GM19468 (cell line): ENCODE measurements around the gene GDF10.

ENCODE experiments used
- ATAC-seq: cut with Tn5 transposase; IDR thresholded peaks from one replicate; pipeline ENCODE4 v1.9.1; 2021; ENCODE audit warnings: mild to moderate bottlenecking, moderate library complexity, moderate number of reproducible peaks; ENCODE audit not compliant: unreplicated experiment; ENCODE audit errors: extremely low read depth

The GDF10 gene

DNA sequence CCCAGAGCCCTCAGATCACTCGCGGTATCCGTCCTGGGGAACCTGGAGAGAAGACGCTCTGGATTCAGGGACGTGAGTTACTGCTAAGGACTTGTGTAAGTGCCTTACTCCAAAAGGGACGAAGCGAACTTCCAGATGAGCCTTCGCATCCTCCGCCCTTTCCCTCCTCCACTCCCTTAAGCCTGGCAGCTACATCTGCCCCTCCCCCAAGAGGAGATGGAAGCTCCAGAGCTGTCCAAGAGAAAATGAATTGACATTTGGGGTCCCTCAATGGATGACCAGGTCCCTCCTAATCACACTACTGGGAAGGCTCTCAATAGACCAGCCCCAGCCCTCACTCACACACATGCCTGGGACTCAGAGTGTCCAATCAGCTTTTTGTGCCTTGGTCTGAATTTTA is 31.3 kb upstream of the GDF10 start:
- ATAC-seq = no peak

DNA sequence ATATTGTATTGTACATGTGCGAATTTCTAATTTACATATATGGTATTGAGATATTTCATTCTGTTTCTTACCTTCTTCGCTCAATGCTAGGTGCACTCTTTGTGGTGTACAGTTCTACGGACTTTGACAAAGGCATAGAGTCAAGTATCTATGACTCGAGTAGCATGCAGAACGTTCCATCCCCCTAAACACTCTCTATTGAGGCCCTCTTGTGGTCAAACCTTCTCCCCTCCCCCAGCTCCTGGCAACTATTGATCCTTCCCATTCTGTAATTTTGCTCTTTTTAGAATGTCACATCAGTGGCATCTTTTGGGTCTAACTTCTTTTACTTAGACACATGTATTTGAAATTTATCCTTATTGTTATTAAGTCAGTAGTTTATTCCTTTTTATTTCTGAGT is 30.7 kb upstream of the GDF10 start:
- no peak for ATAC-seq

DNA sequence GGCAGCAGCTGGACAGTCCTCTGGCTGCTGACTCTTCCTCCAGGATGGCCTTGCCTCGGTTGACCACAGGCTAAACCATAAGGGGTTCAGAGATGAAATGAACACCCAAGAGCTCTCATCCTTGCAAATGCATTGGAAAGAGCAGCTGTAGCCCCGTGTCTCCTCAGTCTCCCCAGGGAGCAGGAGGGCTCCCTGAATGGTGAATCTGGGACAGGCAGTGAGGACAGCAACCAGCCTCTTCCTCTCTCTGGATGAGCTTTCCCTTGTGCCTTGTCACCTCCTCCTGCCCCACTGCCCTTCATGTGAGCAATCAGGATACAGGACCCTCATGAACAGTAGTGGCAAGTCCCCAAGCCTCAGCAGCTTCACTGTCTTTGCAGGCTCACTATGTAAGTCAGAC is 23.9 kb upstream of the GDF10 start:
- ATAC-seq = no peak

DNA sequence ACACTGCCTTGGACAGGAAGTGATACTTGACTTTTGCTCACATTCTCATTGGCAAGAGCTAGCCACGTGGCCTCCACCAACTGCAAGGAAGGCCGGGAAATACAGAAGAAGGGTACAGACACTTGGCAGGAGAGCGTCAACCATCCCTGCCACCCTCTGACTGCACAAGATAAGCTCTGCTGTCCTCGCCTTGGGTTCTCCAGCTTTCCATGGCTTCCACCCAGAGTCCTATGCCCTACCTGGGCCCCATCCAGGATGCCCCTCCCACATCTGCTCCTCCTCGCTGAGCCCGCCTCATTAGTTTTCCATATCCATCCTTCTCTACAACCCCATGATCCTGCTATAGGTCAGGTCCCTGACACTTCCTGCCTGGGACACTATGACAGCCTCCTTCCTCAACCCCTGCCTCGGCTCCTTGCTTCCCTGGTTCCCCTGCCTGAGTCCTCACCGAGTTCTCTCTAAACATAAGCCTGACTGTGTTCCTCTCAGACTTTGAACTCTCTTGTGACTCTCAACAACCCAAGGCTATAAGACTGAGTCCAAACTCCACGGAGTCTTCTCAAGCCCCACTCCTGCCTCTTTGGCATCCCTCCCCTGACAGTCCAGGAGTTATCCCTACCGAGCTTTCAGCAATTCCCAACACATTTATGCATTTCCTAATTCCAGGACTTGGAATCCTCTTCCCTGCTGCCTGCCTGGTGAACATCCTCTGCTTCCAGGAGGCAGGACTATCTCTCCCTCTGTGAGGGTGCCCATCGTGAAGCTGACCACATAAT is 23.2 kb upstream of the GDF10 start:
- ATAC-seq = no peak

DNA sequence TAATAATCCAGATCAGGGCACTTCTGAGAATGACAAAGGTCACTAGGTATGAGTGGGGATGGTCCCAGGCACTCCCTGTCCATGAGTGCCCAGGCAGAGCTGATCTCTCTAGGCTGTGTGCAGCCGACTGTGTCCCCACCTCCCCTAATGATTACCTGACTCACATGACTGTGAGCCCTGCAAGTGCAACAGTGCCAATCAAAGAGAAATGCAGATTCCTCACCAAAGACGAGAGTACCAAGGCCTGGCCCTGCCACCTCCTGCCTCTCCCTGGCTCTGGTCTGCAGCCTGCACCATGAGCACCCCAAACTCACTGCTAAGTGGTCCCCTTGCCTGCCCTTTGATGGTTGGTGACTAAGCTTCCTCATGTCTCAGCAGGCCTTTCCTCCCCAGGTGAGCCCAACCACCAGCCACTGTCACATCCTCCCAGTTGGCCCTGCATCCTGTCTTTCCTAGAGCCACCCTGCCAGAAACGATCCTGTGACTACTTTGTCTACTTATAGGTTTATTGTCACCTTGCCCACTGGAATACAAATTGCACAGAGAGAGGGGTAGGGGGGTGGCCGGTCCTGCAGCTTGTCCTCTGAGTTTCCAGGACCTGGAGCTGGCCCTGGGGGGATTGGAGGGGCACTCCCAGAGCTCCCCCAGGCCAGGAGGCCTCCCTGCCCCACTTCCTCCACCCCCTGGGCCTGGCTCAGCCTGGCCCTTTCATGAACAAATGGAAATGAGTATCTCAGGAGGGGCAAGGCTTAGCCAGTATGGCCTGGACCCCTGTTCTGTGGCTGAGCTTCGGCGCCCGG is 22.4 kb upstream of the GDF10 start:
- no peak for ATAC-seq

DNA sequence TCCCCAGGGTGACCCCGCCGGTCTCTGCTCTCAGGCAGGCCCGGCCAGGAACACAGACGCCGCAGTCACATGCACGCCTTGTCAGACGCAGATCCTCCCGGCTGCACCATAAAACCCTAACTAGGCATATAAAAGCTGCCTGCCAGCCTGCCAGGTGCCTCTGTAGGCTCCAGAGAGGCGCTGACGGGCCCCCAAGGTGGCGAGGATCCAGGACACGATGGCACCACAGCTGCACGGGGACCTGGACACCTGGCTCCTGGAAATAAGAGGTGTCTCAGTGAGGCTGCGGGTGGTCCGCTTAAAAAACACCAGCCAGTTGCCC is 21.9 kb upstream of the GDF10 start:
- no peak for ATAC-seq

DNA sequence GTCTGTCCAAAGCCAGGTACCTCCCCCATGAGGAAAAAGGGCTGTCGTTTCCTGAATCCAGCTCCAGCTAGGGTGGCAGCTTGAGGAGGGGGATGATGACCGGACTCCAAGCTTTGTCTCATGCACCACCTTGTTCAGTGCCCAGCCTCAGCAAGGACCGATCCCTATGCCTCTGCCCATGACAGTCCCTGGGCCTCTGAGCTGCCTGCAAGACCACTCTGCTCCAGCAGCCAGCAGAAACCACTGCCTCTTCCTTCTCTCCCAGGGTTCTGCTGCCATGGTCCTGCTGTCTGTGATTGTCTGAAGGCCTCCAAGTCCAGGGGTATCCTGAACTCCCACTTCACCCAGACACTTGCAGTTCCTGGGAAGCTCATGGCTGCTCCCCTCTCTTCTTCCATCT is 21.3 kb upstream of the GDF10 start:
- ATAC-seq = no peak

DNA sequence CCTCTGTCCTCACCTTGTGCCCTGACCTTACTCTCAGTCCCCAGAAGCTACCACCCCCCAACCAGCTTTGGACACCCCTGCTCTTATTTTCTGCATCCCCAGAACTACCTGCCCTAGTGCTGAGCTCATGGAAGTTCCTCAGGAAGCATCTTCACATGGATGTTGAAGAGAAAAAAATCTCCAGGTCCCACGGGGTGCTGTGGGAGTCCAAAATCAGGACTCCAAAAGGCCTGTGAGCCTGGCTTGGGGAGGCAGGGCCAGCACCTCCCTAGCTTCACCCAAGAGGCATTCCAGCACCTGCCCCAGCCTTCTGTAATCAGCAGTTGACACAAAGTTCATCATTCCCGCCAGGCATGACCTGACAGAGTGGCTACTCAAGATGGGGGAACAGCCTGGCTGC is 20.7 kb upstream of the GDF10 start:
- no peak for ATAC-seq

DNA sequence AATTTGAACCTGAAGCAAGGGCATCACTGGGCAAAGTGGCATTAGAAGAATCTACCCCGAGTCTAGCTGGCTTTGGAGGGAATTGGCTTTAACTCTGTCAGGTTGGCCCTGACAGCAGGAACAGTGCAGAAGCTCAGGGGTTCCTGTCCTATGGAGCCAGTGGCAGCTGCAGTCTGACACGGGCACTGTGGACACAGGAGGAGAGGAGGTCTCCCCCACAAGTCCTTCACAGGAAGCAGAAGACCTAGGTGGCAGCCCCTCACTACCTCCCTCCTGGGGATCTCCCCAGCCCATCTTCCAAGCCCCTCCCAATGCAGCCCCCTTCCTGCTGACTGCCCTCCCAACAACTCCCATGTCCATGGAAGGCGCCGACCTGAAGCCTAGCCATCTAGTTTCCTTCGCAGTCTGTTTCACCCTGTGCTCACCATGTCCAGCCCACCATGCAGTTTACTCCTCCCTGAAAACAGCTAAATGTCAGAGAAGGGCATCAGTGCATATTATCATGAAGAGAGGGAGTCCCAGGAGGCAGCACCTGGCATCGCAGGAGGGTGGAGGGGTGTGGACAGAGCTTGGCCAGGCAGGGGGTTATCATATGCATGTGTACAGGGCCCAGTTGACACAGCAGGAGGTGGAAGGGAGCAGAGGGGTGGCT is 17.9 kb upstream of the GDF10 start:
- ATAC-seq = no peak

DNA sequence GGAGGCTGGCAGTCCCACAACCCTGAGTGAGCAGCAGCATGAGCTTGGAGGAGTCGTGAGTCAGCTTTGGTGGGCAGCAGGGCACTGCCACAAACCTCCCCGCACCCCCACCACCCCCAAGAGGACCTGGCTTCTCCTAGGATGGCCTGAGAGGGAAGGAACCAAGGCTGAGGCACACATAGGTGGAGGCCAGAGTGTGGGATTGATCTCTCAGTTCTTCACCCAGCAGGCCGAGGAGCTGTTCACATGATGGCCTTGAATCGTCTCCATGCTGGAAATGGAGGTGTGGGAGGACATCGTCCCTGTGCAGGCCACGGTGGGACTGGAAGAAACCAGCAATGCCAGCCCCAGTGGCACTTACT is 17.4 kb upstream of the GDF10 start:
- no peak for ATAC-seq

DNA sequence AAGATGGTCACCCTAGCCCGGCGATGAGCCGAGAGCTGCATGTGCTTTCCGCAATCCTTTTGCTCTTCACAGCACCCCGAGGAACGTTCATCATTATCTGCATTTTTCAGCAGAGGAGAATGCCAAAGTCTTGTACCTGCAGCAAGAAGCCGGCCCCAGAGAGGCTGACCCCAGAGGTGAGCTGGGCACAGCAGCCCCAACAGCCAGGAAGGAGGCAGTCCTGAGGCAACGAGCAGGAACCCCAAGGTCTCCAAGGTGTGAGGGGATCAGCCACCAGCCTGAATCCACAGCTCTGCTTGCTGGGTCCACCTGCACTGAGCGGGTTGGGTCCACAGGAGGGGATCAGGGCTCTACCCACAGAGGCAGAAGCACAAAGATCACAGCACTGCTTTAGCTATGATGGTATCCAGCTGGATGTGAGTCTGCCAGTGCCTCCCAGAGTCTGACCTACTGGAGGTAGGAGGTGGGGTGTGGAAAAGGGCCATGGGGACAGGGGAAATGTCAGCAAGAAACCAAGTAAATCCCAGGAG is 16.8 kb upstream of the GDF10 start:
- ATAC-seq = no peak

DNA sequence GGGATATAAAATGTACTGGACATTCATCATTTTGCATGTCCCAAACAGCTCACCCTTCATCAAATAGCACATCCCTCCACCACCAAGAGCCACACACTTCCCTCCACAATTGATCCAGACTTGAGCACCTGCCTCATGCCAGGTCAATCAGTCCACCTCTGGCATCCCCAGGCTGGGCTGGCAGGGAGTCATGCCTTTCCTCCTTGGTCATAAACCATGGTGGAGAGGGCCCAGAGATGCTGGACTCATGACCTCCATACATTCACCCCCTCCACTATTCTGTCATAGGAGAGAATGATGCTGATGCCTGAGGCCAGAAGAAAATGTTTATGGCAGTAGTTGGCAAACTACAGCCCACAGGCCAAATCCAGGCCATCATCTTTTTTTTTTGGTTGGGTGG is 16.1 kb upstream of the GDF10 start:
- no peak for ATAC-seq

DNA sequence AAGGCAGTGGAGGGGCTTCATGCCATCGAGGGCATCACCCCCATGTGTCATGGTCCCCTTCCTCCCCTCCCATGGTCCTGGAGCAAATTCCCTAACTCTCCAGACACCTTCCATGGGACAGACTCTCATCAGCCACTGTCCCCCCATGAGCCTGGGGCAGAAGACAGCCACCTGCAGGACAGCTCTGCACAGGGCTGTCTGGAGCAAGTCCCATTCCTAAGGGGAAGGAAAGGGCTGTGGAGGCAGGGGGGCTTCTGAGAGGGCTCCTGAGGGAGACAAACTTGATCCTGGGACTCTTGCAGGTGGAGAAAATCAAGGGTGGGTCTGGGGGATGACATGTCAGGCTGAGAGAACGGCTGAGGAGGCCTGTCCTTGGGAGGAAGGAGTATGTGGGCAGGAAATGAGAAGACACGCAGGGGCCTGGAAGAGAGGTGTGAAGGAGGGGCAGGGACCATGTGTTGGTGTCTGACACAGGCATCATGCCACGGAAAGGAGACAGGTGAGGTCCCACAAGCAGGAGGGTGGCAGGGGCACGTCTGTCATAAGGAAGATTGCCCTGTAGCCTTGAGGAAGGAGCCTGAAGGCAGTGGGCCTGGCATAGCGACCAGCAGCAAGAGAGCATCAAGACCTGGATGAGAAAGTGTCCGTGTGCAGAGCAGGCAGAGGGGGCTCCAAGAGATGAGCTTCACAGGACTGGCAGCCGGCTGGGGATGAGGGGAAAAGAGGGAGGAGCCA is 14.4 kb upstream of the GDF10 start:
- no peak for ATAC-seq

DNA sequence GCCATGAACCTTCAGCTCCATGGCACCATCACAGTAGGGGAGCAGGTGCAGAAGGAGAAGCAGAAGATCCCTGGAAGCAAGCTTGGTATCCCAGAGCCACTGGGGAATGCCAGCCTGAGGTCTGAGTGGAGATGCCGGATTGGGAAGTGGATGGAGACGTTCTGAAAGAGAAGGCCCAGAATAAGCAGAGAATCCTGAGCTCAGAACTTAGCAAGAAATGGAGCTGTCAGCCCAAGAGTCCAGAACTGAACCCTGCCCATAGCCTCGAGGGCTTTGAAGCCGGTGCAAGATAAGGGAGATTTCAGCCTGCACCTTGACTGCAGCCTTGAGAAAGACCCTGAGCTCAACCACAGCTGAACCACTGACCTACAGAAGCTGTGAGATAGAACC is 13.9 kb upstream of the GDF10 start:
- ATAC-seq = no peak

DNA sequence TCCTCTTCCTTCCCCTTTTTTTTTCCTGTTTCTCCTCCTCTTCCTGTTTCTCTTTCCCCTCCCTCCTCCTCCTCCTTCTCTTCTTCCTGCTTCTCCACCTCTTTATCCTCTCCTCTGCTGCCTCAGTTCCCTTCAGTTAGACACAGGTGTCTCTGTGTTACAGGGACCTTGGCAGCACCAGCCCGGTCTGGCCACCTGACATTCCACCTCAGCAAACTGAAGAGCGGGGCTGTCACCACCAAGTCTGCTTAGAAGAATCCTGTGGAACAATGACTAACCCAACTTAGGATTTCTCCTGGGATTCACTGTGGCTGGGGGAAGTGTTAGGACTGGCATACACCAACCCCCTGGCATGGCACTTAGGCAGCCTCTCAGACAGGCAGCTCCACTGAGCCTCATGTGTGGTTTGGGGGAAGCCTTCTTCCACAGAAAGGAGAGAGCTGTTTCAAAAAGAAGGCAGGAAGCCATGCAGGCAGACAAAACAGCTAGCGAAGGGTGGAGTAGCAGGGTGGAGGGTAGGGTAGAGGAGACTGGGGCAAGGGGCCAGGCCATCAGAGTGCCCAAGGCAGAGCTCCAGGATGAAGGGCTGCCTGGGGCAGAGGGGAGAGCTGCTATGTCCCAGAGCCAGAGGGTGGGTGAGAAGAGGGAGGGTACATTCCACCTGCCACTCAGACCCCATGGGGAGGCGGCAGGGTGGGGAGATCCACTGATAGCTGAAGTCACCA is 13.2 kb upstream of the GDF10 start:
- ATAC-seq = no peak

DNA sequence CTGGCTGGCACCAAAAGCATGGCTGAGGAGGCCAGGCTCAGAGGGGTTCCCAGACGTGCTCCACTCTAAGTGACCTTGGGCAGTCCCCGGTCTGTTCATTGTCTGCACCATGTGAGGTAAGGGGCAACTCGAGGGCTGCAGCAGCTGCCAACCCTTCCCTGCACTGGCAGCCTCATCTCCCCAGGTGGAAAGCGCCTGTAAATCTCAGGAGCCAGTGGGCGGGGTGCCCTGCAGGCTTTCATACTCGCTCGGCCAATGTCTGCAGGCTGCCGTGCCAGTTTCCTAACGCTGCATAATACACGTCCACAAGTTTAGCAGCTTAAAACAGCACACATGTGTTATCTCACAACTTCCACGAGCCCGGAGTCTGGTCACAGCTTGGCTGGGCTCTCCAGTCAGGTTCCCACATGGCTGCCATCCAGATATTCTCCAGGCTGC is 12.6 kb upstream of the GDF10 start:
- no peak for ATAC-seq

DNA sequence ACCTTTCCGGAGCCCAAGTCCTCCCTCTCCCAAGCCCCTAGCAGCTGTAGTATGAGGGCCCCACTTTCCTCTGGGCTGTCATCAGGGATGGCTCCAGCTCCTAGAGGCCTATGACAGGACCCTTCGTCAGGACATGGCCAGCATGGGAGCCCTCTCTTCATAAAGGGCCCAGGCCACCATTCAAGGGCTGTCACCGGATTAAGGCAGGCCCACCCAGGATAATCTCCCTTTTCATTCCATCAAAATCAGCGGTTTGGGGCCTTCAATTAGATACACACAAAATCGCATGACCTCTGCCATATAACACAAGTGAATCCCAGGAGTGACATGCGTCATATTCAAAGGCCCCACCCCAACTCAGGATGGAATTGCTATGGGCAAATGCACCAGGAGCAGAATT is 12.2 kb upstream of the GDF10 start:
- no peak for ATAC-seq

DNA sequence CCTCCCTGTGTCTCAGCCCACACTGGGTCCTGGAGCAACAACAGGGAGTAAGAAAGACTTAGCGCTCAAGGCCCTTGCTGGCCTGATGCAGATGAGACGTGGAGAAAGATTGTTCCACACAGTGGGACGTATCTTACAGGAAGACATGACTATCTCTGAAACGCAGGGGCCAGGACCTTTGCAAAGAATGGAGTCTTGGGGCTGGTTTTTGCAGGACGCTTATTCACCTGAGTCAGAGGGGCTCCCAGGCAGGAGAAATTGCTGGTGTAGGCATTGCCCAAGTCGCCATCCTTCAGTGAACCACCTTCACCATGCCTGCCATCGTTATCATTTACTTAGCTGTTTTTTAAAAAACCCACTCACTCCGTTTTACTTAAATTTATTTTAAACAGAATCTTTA is 11.8 kb upstream of the GDF10 start:
- ATAC-seq = no peak

DNA sequence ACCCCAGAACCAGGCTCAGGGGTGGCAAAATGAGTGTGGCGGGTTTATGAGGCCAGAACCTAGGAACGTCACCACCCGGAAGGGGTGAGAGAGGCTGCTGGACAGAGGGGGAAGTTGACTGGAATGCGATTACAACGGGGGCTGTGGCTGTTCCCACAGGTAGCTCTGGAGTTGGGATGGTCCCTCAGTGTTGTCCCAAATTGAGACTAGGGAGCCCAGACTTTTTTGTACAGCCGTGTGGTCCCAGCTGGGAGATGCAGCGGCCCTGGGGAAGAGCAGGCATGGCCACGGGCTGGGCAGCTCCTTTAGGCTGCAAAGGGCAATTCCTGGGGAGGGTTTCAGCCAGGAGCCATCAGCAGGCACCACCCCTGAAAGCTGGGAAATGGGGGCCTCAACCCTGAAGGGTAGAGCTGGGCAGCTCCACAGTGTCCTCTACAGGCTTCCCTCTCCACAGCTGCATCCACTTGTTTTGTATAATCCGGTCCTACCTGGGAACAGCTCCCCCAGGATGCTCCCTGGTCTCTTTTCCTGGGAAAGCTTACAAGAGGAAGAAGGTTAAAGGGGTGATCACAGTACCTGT is 11.0 kb upstream of the GDF10 start:
- ATAC-seq = no peak

DNA sequence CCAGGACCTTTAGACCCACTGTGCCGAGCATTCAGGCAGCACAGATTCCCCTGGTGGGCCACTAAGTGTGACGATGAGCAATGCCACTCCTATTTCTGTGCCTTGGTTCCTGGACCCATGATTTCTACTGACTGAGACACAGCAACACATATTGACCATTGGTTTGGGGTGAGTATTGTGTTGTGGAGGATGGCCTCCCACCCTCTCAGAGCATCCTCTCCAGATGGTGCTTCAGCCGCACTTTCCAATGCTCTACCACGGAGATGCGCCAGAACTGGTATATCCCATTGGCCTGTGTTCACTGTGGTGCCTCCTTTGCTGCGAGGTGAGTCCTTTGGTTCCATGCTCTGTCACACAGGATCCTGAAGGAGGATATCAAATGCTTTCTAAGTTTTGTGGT is 10.1 kb upstream of the GDF10 start:
- ATAC-seq = no peak
